ENCODE data around the gene STAC2. TPM values are rescaled to one million over a fixed set of nuclear protein-coding genes. Genes with fewer than 3 reads are reported as not detected.
A peak's percentile ranks its signal among the peaks of the same experiment; 100 is the strongest.

Gene STAC2
- total RNA-seq, 4 donors from 2014 or later, result 0.17 to 0.29 TPM; not detected in 2

DNA sequence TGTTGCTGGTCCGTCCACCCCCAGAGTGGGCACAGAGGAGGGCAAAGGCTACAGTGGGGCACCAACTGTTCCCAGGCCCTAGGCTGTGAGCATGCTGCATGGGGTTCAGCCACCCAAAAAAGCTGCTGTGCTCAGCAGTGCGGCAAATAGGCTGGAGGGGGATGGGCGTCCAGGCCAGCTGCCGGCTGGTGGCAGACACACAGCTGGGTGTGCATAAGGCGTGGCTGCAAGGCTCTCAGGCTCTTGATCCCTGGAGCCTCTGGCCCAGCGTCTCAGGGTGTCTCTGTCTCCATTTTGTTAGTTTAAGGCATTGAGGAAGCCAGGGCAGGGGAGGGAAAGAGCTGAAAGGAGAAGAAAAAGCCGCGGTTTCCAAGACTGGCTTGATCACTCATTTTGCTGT lies 16.9 kb downstream of the STAC2 start:
- intact Hi-C loops (cut with DNase I), result loop anchor here (5.0 kb wide), 1 partner anchor 33 kb away; no protein-coding TSS in a partner anchor
- Histone ChIP-seq H3K27me3 (no peaks in the 10 kb centered on the region), H3K4me3 (peak overlapping the region in 2 of 4 donors; percentile 57 to 58), H3K9me3 (no peaks in the 10 kb centered on the region), H3K4me1 (peaks cover 14 to 34% (median 27%) of the 10 kb centered on the region in 4 donors), H3K36me3 (peaks cover 11 to 15% (median 14%) of the 10 kb centered on the region in 4 donors), H3K27ac (replicated peaks in 1 of 4) (peak overlapping the region in 3 of 4 donors; percentile 37 to 73 (median 57))
- TF ChIP-seq, protein P1, sequence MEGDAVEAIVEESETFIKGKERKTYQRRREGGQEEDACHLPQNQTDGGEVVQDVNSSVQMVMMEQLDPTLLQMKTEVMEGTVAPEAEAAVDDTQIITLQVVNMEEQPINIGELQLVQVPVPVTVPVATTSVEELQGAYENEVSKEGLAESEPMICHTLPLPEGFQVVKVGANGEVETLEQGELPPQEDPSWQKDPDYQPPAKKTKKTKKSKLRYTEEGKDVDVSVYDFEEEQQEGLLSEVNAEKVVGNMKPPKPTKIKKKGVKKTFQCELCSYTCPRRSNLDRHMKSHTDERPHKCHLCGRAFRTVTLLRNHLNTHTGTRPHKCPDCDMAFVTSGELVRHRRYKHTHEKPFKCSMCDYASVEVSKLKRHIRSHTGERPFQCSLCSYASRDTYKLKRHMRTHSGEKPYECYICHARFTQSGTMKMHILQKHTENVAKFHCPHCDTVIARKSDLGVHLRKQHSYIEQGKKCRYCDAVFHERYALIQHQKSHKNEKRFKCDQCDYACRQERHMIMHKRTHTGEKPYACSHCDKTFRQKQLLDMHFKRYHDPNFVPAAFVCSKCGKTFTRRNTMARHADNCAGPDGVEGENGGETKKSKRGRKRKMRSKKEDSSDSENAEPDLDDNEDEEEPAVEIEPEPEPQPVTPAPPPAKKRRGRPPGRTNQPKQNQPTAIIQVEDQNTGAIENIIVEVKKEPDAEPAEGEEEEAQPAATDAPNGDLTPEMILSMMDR (IDR thresholded peaks at IDR 0.05), result no peak
- TF ChIP-seq POLR2A (IDR thresholded peaks at IDR 0.05; ENCODE audit: low read depth) (no peak), POLR2AphosphoS5 (IDR thresholded peaks at IDR 0.05) (no peak), EP300 (IDR thresholded peaks at IDR 0.05) (no peak)
- DNase-seq (ENCODE audit: extremely low spot score), result no peak
- 71% methylated on average over 7 of the region's 8 CpGs for WGBS

DNA sequence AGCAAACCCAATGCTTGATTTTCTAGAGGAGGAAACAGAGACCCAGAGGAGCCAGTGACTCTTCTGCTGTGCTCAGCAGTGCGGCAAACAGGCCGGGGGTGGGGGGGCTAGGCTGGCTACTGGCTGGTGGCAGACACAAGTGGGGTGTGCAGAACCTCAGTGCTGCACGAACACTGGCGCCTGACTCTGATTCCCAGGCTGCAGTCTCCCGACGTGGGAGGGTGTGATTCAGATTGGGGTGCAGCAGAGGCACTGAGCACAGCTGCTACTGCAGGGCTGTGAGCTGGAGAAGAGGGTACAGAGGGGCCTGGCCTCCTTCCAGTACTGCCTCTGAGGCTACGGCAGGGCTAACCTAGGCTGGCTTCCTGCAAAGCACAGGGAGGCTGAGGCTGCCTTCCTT lies 17.6 kb downstream of the STAC2 start:
- no peak for DNase-seq (ENCODE audit: extremely low spot score)
- Histone ChIP-seq H3K27ac (replicated peaks in 1 of 4) (peak overlapping the region in 1 of 4 donors; percentile 73), H3K36me3 (peaks cover 19 to 23% (median 22%) of the 10 kb centered on the region in 4 donors), H3K9me3 (no peaks in the 10 kb centered on the region), H3K27me3 (no peaks in the 10 kb centered on the region), H3K4me1 (peaks cover 14 to 34% (median 27%) of the 10 kb centered on the region in 4 donors), H3K4me3 (no peak overlapping the region)
- intact Hi-C loops (cut with DNase I), result loop anchor here (5.0 kb wide), 1 partner anchor 34 kb away; no protein-coding TSS in a partner anchor
- TF ChIP-seq POLR2AphosphoS5 (IDR thresholded peaks at IDR 0.05) (no peak), EP300 (IDR thresholded peaks at IDR 0.05) (no peak), POLR2A (IDR thresholded peaks at IDR 0.05; ENCODE audit: low read depth) (no peak)
- TF ChIP-seq, protein P1 (IDR thresholded peaks at IDR 0.05), result no peak
- WGBS, result 88% methylated on average over 4 of the region's 7 CpGs

DNA sequence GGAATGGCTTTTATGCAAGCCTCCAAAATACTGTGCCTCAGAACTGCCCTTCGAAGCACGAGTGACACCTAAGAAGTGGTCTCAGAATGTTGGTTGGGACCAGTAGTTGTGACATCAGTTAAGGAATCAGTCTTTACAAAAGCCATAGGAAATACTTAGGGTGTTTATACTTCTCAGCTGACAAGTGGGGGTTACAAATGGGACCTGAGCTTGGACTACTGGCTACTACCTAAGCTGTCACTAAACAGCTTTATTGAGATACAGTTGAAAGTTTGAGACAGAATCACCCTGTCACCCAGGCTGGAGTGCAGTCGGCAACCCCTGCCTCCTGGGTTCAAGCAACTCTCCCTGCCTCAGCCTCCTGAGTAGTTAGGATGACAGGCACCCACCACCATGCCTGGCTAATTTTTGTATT lies 20.6 kb downstream of the STAC2 start:
- intact Hi-C loops (cut with DNase I), result loop anchor here (5.0 kb wide), 1 partner anchor 37 kb away; no protein-coding TSS in a partner anchor
- 68% methylated on average over 3 of the region's 3 CpGs for WGBS

DNA sequence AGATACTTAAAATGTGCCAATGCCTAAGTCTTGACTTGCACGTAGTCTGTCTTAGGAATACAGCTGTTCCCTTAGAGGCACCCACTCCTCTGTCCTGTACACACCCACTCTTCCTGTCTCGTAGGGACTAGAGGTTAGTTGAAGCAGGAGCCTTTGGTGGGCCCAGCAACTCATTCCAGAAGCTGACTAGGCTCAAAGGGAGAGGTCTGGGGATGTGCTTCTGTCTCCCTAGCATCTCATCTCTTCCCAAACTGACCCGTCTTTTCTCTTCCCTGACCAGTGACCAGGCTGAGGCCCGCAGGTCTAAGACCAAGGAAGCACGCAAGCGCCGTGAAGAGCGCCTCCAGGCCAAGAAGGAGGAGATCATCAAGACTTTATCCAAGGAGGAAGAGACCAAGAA lies 21.5 kb downstream of the STAC2 start:
- intact Hi-C loops (cut with DNase I), result no loop called here
- Histone ChIP-seq H3K4me1 (peaks cover 19 to 46% (median 41%) of the 10 kb centered on the region in 4 donors), H3K4me3 (no peak overlapping the region), H3K9me3 (no peaks in the 10 kb centered on the region), H3K27me3 (no peaks in the 10 kb centered on the region), H3K36me3 (peaks cover 39 to 44% (median 42%) of the 10 kb centered on the region in 4 donors), H3K27ac (replicated peaks in 1 of 4) (no peak overlapping the region)
- TF ChIP-seq POLR2A (IDR thresholded peaks at IDR 0.05; ENCODE audit: low read depth), result no peak
- no peak for TF ChIP-seq POLR2AphosphoS5 (IDR thresholded peaks at IDR 0.05)
- TF ChIP-seq, protein P1 (IDR thresholded peaks at IDR 0.05), result no peak
- no peak for TF ChIP-seq EP300 (IDR thresholded peaks at IDR 0.05)
- 78% methylated on average over 8 of the region's 8 CpGs for WGBS
- DNase-seq (ENCODE audit: extremely low spot score), result no peak

More for the DNA sequence above, 20.6 kb downstream of the STAC2 start:
- TF ChIP-seq, protein P1 (IDR thresholded peaks at IDR 0.05), result no peak
- TF ChIP-seq POLR2A (IDR thresholded peaks at IDR 0.05; ENCODE audit: low read depth), result no peak
- TF ChIP-seq POLR2AphosphoS5 (IDR thresholded peaks at IDR 0.05), result no peak
- TF ChIP-seq EP300 (IDR thresholded peaks at IDR 0.05), result no peak
- Histone ChIP-seq H3K9me3 (no peaks in the 10 kb centered on the region), H3K4me1 (peaks cover 23 to 51% (median 45%) of the 10 kb centered on the region in 4 donors), H3K36me3 (peaks cover 39 to 44% (median 42%) of the 10 kb centered on the region in 4 donors), H3K27ac (replicated peaks in 1 of 4) (no peak overlapping the region), H3K27me3 (no peaks in the 10 kb centered on the region), H3K4me3 (no peak overlapping the region)
- DNase-seq (ENCODE audit: extremely low spot score), result no peak

All from esophagus muscularis mucosa (tissue), 4 donors.